GM12875 (cell line): ENCODE results near the gene HAPLN3.
"Not testable (repeated sequence)": the region's sequence is repeated elsewhere in the genome, so short reads cannot be mapped to it uniquely, and the experiment has no call there.

ENCODE experiments used
- H3K4me3 ChIP-seq: one replicate; pipeline ENCODE4 v1.5.1; 2011; ENCODE audit warnings: low read depth, low read length, control low read depth
- TF ChIP-seq, protein P1 (sequence below): IDR thresholded peaks from 2 replicates; pipeline ENCODE4 v1.5.1; 2011; ENCODE audit warnings: low read depth, mild to moderate bottlenecking, control low read depth, inconsistent platforms, low read length, moderate library complexity, borderline replicate concordance; ENCODE audit not compliant: insufficient read depth

The HAPLN3 gene

DNA sequence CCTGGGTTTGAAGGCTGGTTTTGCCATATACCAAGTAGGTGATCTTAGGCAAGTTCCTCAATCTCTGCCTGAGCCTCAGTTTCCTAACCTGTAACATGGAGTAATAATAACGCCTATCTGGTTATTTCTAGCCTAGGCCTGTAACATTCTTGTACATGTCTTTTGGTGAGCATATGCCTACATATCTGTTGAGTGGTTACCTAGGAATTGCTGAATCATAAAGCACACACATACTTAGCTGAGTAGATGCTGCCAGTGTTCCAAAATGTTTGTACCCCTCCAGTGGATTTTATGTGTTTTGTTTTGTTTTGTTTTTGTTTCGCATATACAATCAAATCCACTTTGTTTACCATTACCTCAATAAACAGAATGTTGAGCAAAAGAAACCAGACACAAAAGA, 35.2 kb upstream of the HAPLN3 start:
- TF ChIP-seq, protein P1, sequence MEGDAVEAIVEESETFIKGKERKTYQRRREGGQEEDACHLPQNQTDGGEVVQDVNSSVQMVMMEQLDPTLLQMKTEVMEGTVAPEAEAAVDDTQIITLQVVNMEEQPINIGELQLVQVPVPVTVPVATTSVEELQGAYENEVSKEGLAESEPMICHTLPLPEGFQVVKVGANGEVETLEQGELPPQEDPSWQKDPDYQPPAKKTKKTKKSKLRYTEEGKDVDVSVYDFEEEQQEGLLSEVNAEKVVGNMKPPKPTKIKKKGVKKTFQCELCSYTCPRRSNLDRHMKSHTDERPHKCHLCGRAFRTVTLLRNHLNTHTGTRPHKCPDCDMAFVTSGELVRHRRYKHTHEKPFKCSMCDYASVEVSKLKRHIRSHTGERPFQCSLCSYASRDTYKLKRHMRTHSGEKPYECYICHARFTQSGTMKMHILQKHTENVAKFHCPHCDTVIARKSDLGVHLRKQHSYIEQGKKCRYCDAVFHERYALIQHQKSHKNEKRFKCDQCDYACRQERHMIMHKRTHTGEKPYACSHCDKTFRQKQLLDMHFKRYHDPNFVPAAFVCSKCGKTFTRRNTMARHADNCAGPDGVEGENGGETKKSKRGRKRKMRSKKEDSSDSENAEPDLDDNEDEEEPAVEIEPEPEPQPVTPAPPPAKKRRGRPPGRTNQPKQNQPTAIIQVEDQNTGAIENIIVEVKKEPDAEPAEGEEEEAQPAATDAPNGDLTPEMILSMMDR = no peak
- H3K4me3 ChIP-seq = no peak overlapping the region

DNA sequence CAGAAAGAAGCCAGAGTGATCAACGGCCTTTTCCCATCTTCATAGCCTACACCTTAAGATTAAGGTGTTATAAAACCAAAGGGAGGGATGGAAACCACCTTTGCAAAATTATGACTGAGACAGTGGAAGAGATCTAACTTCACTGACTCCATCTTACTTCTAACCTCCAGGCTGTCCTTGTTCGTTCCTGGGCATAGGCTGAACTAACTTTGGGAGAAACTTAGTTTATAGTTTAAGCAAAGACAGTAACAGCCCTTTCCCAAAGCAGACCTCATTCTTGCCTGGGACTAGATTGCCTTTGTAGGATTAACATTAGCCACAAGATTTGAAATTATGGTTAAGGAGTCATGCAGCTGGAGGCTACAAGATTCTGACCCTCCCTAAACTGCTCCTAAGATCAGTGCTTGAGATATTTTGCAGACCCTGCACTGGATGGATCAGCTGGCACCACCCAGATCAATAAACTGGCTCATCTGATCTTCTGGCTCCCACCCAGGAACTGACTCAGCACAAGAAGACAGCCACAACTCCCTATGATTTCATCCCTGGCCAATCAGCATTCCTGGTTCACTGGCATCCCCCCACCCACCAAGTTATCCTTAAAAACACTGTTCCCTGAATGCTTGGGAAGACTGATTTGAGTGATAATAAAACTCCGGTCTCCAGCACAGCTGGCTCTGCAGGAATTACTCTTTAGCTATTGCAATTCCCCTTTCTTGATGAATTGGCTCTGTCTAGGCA, 34.2 kb upstream of the HAPLN3 start:
- not testable (repeated sequence) for H3K4me3 ChIP-seq

DNA sequence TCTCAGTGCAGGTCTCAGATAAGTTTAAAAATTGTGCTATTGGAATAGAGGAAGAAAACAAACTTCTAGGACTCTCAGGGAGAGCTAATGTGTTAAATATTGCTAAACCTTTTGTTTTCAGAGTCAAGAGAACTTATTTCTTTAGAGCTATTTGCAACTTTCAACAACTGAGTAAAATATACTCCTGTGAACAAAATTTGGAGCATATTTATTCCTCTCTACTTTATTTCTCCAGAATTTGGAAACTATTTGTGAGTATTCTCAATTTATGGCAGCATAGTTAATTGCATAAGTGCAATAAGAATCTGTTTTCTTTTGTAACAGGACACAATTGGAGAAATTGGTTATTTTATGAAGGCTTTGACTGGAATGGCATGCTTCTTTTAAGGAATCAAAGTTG, 32.8 kb upstream of the HAPLN3 start:
- not testable (repeated sequence) for H3K4me3 ChIP-seq

DNA sequence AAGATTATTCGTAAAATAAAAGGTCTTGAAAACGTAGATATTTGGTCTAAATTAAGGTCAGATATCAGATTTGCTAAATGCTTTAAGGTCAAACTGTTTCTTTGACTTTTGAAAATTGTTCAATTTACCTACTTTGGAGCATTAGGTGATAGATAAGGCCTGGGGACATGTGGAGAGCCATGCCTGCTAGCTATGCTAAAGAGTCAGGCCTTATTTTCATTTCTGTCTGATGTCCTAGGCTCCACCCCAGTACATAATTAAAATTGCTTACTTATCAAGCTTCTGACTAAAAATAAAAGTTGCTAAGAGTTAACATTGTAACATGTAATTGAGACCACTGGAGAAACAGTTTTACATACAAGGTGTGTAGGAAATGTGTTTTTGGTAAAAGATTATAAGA, 30.3 kb upstream of the HAPLN3 start:
- not testable (repeated sequence) for H3K4me3 ChIP-seq

DNA sequence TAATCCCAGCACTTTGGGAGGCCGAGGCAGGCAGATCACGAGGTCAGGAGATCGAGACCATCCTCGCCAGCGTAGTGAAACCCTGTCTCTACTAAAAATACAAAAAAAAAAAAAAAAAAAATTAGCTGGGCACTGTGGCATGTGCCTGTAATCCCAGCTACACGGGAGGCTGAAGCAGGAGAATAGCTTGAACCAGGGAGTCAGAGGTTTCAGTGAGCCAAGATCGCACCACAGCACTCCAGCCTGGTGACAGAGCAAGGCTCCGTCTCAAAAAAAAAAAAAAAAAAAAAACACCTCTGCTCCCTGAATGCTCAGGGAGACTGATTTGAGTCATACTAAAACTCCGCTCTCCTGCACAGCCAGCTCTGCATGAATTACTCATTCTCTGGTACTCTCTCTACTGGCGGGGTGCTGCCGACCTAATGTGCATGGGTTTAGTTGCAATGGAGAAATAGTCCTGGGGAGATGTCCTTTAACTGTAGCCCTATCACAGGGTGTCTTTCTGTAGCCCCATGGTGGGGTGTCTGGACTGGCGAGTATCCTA, 25.6 kb upstream of the HAPLN3 start:
- H3K4me3 ChIP-seq = not testable (repeated sequence)

DNA sequence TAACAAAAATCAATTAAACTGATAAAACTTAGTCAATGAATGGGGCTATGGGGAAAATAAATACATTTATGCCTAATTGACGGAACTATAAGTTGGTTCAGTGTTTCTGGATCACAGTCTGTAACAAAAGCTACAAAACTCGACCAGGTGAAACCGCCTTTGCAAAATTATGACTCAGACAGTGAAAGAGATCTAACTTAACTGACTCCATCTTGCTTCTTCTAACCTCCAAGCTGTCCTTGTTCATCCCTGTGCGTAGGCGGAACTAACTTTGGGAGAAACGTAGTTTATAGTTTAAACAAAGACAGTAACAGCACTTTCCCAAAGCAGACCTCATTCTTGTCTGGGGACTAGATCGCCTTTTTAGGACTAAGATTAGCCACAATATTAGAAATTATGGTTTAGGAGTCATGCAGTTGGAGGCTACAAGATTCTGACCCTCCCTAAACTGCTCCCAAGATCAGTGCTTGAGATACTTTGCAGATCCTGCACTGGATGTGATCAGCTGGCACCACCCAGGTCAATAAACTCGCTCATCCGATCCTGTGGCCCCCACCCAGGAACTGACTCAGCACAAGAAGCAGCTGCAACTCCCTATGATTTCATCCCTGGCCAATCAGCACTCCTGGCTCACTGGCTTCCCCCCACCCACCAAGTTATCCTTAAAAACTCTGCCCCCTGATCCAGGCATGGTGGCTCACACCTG, 25.0 kb upstream of the HAPLN3 start:
- TF ChIP-seq, protein P1 = no peak
- no peak overlapping the region for H3K4me3 ChIP-seq

DNA sequence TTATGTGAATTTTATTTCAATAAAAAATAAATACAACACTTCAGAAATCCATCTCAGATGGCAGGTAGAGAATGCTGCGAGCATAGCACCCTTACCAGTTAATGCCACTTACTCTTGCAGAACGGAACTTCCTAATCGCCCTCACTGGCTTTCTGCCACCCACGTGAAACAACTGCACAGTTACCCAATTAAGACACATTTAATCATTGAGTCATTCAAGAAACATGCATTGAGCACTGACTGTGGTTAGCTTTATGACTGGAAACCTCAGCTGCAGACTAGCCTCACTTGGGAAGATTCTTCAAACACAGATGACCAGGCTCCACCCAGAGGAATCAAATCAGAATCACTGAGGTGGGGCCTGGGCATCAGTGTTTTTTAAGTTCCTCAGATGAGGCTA, 23.4 kb upstream of the HAPLN3 start:
- no peak overlapping the region for H3K4me3 ChIP-seq
- TF ChIP-seq, protein P1 = no peak

DNA sequence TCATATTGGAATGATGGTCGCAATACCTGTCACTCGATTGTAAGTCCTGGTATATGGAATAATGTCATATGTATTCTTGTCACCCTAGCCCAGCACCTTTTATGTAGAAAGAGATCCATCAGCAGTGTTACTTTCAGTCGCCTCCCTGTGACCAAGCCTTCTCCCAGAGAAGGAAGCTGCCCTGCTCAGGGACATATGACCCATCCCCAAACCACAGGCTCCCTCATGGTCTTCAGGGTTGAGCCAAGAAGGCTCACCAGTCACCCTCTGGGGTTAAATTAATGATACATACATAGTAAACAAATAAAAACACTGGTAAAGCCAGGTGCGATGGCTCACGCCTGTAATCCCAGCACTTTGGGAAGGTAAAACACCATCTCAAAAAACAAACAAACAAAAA, 22.4 kb upstream of the HAPLN3 start:
- no peak overlapping the region for H3K4me3 ChIP-seq
- TF ChIP-seq, protein P1 = no peak

DNA sequence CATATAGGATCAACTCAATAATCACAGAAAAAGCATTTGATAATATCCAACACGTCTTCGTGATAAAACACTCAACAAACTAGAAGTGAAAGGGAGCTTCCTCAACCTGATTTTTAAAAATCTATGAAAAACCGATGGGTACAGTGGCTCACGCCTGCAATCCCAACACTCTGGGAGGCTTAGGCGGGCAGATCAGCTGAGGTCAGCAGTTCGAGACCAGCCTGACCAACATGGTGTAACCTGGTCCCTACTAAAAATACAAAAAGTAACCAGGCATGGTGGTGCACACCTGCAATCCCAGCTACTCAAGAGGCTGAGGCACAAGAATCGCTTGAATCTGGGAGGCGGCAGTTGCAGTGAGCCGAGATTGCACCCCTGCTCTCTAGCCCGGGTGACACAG, 20.0 kb upstream of the HAPLN3 start:
- TF ChIP-seq, protein P1 = no peak
- H3K4me3 ChIP-seq = no peak overlapping the region
